HepG2 (cell line): ENCODE measurements around the gene RHBDD2. TPM values are rescaled to one million over a fixed set of nuclear protein-coding genes. Genes with fewer than 3 reads are reported as not detected.

Source experiments
- ATF7-NPFF ChIP-seq: sonication (generic); formaldehyde crosslinking; IDR thresholded peaks from 2 replicates; pipeline ENCODE4 v1.8.1; 2023; ENCODE audit warnings: mild to moderate bottlenecking, low read depth, missing genetic modification reagents, moderate library complexity
- CREB1 ChIP-seq, 2 experiments: fragments of 450-650 bp in 1 of 2; IDR thresholded peaks; 2 replicates each; pipeline ENCODE4 v1.6.1; 2016 to 2017; ENCODE audit warnings: control low read depth in 1 of 2, mild to moderate bottlenecking in 1 of 2, missing compliant biosample characterization in 1 of 2, missing genetic modification characterization in 1 of 2
- ESRRA ChIP-seq: sonication (generic); formaldehyde crosslinking; IDR thresholded peaks from 2 replicates; pipeline ENCODE4 v1.5.1; 2020; ENCODE audit warnings: mild to moderate bottlenecking, low read depth, missing genetic modification reagents
- GFI1 ChIP-seq: sonication (generic); formaldehyde crosslinking; IDR thresholded peaks from 2 replicates; pipeline ENCODE4 v1.5.0; 2020; ENCODE audit warnings: missing genetic modification reagents, mild to moderate bottlenecking, borderline replicate concordance
- GTF3A ChIP-seq: sonication (generic); formaldehyde crosslinking; conservative IDR thresholded peaks from 2 replicates; pipeline ENCODE4 v1.4.0; 2020; ENCODE audit warnings: mild to moderate bottlenecking, missing genetic modification reagents
- HMG20B ChIP-seq: conservative IDR thresholded peaks from 2 replicates; pipeline ENCODE4 v1.6.1; 2016; ENCODE audit warnings: missing genetic modification reagents, missing compliant biosample characterization
- HNF4G ChIP-seq, 2 experiments: sonication (generic) in 1 of 2; formaldehyde crosslinking in 1 of 2; IDR thresholded peaks; 2 replicates each; pipeline versions ENCODE4 v1.4.0 to v1.6.1; 2011 to 2020; ENCODE audit warnings: borderline replicate concordance in 2 of 2, low read depth in 2 of 2, mild to moderate bottlenecking in 2 of 2, low read length in 1 of 2, missing genetic modification reagents in 1 of 2, moderate library complexity in 1 of 2
- MYC ChIP-seq: sonication (generic); formaldehyde crosslinking; IDR thresholded peaks from 2 replicates; pipeline ENCODE4 v1.9.0; 2021; ENCODE audit warnings: missing genetic modification reagents, borderline replicate concordance
- NCOR1 ChIP-seq: fragments of 200-600 bp; sonication (generic); IDR thresholded peaks from 2 replicates; pipeline ENCODE4 v1.7.0; 2017; ENCODE audit warnings: antibody characterized with exemption, low read length, borderline replicate concordance
- NFIC ChIP-seq: IDR thresholded peaks from 2 replicates; pipeline ENCODE4 v1.6.1; 2012; ENCODE audit warnings: mild to moderate bottlenecking, low read length, inconsistent platforms
- NFYC ChIP-seq: IDR thresholded peaks from 2 replicates; pipeline ENCODE4 v1.6.1; 2016; ENCODE audit warnings: missing genetic modification reagents, missing compliant biosample characterization
- PTBP1 ChIP-seq: fragments of 200-400 bp; formaldehyde crosslinking; IDR thresholded peaks from 2 replicates; pipeline ENCODE4 v1.6.1; 2018; ENCODE audit warnings: low read length, low read depth; ENCODE audit not compliant: poor library complexity, severe bottlenecking
- REPIN1 ChIP-seq: sonication (generic); formaldehyde crosslinking; IDR thresholded peaks from 2 replicates; pipeline ENCODE4 v1.8.0; 2022; ENCODE audit warnings: missing genetic modification reagents, low read depth, mild to moderate bottlenecking, borderline replicate concordance
- RFX5 ChIP-seq: IDR thresholded peaks from 2 replicates; pipeline ENCODE4 v1.6.1; 2011; ENCODE audit warnings: low read depth, low read length, improper control_type of control experiment
- ZNF138 ChIP-seq: sonication (generic); formaldehyde crosslinking; IDR thresholded peaks from 2 replicates; pipeline ENCODE4 v1.5.0; 2020; ENCODE audit warnings: mild to moderate bottlenecking, low read depth, missing genetic modification reagents
- ZNF264 ChIP-seq: sonication (generic); formaldehyde crosslinking; IDR thresholded peaks from 2 replicates; pipeline ENCODE4 v1.4.0; 2020; ENCODE audit warnings: missing genetic modification reagents
- ZNF737 ChIP-seq: sonication (generic); formaldehyde crosslinking; IDR thresholded peaks from 2 replicates; pipeline ENCODE4 v1.5.0; 2020; ENCODE audit warnings: missing genetic modification reagents, mild to moderate bottlenecking, borderline replicate concordance
- ZNF775 ChIP-seq: sonication (generic); formaldehyde crosslinking; IDR thresholded peaks from 2 replicates; pipeline ENCODE4 v1.4.0; 2020; ENCODE audit warnings: missing genetic modification reagents, mild to moderate bottlenecking, moderate library complexity, borderline replicate concordance
- ZNF841 ChIP-seq: sonication (generic); formaldehyde crosslinking; IDR thresholded peaks from 2 replicates; pipeline ENCODE4 v1.8.1; 2023; ENCODE audit warnings: missing genetic modification reagents, borderline replicate concordance
- polyA plus RNA-seq, 8 experiments: library from polyadenylated mRNA; depleted of rRNA in 3 of 8; stranded (reverse) in 7 of 8; unstranded in 1 of 8; fragments of >200 nt; fragmentation: Illumina TruSeq in 4 of 8; extraction: Trizol in 4 of 8; gene quantifications; 2 replicates each; pipeline versions ENCODE4 v1.2.1 to v1.2.3, GENCODE V29; 2011 to 2016; ENCODE audit warnings: low read depth in 4 of 8, missing spikeins in 1 of 8, mixed read lengths in 1 of 8; ENCODE audit not compliant: insufficient read depth in 1 of 8
- total RNA-seq, 5 experiments: library from RNA; depleted of rRNA; stranded (reverse); fragments of >200 nt; fragmentation: Illumina TruSeq; extraction: Trizol; gene quantifications; 2 replicates each; pipeline ENCODE4 v1.2.3, GENCODE V29; 2016; ENCODE audit warnings: low read depth in 1 of 5
- TF ChIP-seq, protein P1 (sequence below): sonication (generic); formaldehyde crosslinking; IDR thresholded peaks from 2 replicates; pipeline ENCODE4 v1.9.0; 2022; ENCODE audit warnings: low read depth, missing genetic modification reagents
- TF ChIP-seq, protein P2 (sequence below): sonication (generic); formaldehyde crosslinking; IDR thresholded peaks from 2 replicates; pipeline ENCODE4 v1.8.1; 2022; ENCODE audit warnings: mild to moderate bottlenecking, missing genetic modification reagents
- TF ChIP-seq, protein P3 (sequence below): sonication (generic); formaldehyde crosslinking; IDR thresholded peaks from 2 replicates; pipeline ENCODE4 v1.4.0; 2020; ENCODE audit warnings: missing genetic modification reagents
- TF ChIP-seq, protein P4 (sequence below): sonication (generic); formaldehyde crosslinking; IDR thresholded peaks from 2 replicates; pipeline ENCODE4 v1.4.0; 2020; ENCODE audit warnings: missing genetic modification reagents

Gene RHBDD2
- total and polyA plus RNA-seq, 2 of the 13 experiments (the other 11 are each of a cell fraction or from before 2014, with no cell fraction given): 23.1 to 26.4 TPM

DNA sequence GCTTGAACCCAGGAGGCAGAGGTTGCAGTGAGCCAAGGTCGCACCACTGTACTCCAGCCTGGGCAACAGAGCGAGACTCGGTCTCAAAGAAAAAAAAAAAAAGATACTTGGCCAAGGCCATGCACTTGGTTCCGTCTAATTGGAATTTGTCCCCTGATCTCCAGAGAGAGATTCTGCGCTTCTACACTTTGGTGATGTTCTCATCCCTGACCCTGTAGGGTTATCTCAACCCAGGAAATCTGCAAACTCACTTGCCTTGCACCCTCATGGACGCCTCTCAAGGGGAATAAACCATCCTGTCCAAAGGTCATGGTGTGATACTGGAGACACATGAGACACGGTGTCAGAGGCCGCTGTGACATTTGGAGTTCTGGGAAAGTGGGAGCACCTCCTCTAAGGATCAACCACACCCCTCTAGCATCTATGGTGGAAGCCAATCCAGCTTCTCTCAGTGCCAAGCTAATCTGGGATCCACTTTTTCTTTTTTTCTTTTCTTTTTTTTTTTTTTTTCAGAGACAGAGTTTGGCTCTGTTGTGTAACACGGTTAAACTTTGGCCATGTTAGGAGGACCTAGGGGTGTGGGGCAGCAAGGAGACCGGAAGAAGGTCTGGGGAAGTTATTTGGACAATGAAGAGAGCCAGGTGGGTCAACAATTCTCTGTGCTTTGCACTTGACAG, 28.3 kb downstream of the RHBDD2 start (continued):
- TF ChIP-seq, protein P1, sequence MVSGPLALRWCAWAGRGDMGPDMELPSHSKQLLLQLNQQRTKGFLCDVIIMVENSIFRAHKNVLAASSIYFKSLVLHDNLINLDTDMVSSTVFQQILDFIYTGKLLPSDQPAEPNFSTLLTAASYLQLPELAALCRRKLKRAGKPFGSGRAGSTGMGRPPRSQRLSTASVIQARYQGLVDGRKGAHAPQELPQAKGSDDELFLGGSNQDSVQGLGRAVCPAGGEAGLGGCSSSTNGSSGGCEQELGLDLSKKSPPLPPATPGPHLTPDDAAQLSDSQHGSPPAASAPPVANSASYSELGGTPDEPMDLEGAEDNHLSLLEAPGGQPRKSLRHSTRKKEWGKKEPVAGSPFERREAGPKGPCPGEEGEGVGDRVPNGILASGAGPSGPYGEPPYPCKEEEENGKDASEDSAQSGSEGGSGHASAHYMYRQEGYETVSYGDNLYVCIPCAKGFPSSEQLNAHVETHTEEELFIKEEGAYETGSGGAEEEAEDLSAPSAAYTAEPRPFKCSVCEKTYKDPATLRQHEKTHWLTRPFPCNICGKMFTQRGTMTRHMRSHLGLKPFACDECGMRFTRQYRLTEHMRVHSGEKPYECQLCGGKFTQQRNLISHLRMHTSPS (CRISPR knock-in tag): no peak
- TF ChIP-seq NFYC (CRISPR knock-in tag): no peak
- TF ChIP-seq, protein P2, sequence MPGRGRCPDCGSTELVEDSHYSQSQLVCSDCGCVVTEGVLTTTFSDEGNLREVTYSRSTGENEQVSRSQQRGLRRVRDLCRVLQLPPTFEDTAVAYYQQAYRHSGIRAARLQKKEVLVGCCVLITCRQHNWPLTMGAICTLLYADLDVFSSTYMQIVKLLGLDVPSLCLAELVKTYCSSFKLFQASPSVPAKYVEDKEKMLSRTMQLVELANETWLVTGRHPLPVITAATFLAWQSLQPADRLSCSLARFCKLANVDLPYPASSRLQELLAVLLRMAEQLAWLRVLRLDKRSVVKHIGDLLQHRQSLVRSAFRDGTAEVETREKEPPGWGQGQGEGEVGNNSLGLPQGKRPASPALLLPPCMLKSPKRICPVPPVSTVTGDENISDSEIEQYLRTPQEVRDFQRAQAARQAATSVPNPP (CRISPR knock-in tag): no peak
- TF ChIP-seq PTBP1: no peak
- peak; percentile 87 for TF ChIP-seq NFIC
- peak; percentile 73 for TF ChIP-seq GFI1 (CRISPR knock-in tag)
- peak; percentile 69 for TF ChIP-seq HMG20B (CRISPR knock-in tag)
- TF ChIP-seq MYC (CRISPR knock-in tag): peak; percentile 53
- no peak for TF ChIP-seq GTF3A (CRISPR knock-in tag)
- peak; percentile 99 for TF ChIP-seq NCOR1
- peak; percentile 88 for TF ChIP-seq HNF4G (IDR thresholded peaks at IDR 0.05; ENCODE audit: borderline replicate concordance, low read depth, low read length)
- peak; percentile 92 for TF ChIP-seq HNF4G (CRISPR knock-in tag; IDR thresholded peaks at IDR 0.05; ENCODE audit: borderline replicate concordance, low read depth)
- TF ChIP-seq, protein P3, sequence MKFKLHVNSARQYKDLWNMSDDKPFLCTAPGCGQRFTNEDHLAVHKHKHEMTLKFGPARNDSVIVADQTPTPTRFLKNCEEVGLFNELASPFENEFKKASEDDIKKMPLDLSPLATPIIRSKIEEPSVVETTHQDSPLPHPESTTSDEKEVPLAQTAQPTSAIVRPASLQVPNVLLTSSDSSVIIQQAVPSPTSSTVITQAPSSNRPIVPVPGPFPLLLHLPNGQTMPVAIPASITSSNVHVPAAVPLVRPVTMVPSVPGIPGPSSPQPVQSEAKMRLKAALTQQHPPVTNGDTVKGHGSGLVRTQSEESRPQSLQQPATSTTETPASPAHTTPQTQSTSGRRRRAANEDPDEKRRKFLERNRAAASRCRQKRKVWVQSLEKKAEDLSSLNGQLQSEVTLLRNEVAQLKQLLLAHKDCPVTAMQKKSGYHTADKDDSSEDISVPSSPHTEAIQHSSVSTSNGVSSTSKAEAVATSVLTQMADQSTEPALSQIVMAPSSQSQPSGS (CRISPR knock-in tag): peak; percentile 85
- TF ChIP-seq, protein P4, sequence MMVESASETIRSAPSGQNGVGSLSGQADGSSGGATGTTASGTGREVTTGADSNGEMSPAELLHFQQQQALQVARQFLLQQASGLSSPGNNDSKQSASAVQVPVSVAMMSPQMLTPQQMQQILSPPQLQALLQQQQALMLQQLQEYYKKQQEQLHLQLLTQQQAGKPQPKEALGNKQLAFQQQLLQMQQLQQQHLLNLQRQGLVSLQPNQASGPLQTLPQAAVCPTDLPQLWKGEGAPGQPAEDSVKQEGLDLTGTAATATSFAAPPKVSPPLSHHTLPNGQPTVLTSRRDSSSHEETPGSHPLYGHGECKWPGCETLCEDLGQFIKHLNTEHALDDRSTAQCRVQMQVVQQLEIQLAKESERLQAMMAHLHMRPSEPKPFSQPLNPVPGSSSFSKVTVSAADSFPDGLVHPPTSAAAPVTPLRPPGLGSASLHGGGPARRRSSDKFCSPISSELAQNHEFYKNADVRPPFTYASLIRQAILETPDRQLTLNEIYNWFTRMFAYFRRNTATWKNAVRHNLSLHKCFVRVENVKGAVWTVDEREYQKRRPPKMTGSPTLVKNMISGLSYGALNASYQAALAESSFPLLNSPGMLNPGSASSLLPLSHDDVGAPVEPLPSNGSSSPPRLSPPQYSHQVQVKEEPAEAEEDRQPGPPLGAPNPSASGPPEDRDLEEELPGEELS (CRISPR knock-in tag): peak; percentile 76
- TF ChIP-seq ATF7-NPFF (CRISPR knock-in tag): no peak
- TF ChIP-seq ZNF737 (CRISPR knock-in tag): no peak
- no peak for TF ChIP-seq ZNF775 (CRISPR knock-in tag)
- TF ChIP-seq ZNF841 (CRISPR knock-in tag): no peak
- TF ChIP-seq ZNF264 (CRISPR knock-in tag): peak; percentile 91
- peak; percentile 67; the same call in 1 of the 2 replicates for TF ChIP-seq REPIN1 (CRISPR knock-in tag)
- TF ChIP-seq CREB1 (IDR thresholded peaks at IDR 0.05): peak; percentile 27; the same call in 1 of the 2 replicates
- no peak; the same call in 1 of the 2 replicates for TF ChIP-seq CREB1 (CRISPR knock-in tag; IDR thresholded peaks at IDR 0.05)
- peak; percentile 77; the same call in 1 of the 2 replicates for TF ChIP-seq ESRRA (CRISPR knock-in tag)
- TF ChIP-seq RFX5: no peak
- TF ChIP-seq ZNF138 (CRISPR knock-in tag): no peak
